Left lung (tissue), 10 donors: Measurements from ENCODE around the gene COA5. TPM values are rescaled to one million over a fixed set of nuclear protein-coding genes. Genes with fewer than 3 reads are reported as not detected.
A peak's percentile ranks its signal among the peaks of the same experiment; 100 is the strongest.

Experiments used
- ATAC-seq: fragments of 200-7000 bp; cut with Tn5 transposase; one replicate; pipeline ENCODE4 v1.9.1; 2020; ENCODE audit warnings: moderate library complexity
- DNase-seq, 4 donors: peaks; one replicate each; pipeline ENCODE4 v3.0.0-alpha.2; 2013 to 2020
- H3K27ac ChIP-seq, 2 donors: fragments of 200-600 bp; sonication (generic) in 1 of 2; one replicate each; pipeline versions ENCODE4 v1.5.0 to v1.8.0; 2020 to 2021
- H3K27me3 ChIP-seq, 2 donors: fragments of 200-600 bp; sonication (generic) in 1 of 2; one replicate each; pipeline versions ENCODE4 v1.5.0 to v1.8.0; 2020 to 2021
- H3K36me3 ChIP-seq, 2 donors: fragments of 200-600 bp; sonication (generic) in 1 of 2; one replicate each; pipeline versions ENCODE4 v1.5.0 to v1.8.0; 2020 to 2021
- H3K4me1 ChIP-seq, 2 donors: fragments of 200-600 bp; one replicate each; pipeline ENCODE4 v1.8.0; 2021
- H3K4me3 ChIP-seq, 2 donors: fragments of 200-600 bp; sonication (generic) in 1 of 2; one replicate each; pipeline versions ENCODE4 v1.5.0 to v1.8.0; 2020 to 2021; ENCODE audit warnings: mild to moderate bottlenecking in 1 of 2
- H3K9me3 ChIP-seq, 2 donors: fragments of 200-600 bp; sonication (generic) in 1 of 2; one replicate each; pipeline versions ENCODE4 v1.5.0 to v1.8.0; 2020 to 2021
- intact Hi-C, 2 donors: fragments of 100-400 bp; cut with DNase I; formaldehyde crosslinking; loops; one replicate each; pipeline versions ENCODE4 v1.11.2 to v1.14.2; 2022
- polyA plus RNA-seq, 6 donors: library from polyadenylated mRNA; unstranded; fragments of 120-200 nt; gene quantifications; one replicate each; pipeline ENCODE4 v1.2.1, GENCODE V29; 2013; ENCODE audit not compliant: insufficient read length in 6 of 6
- total RNA-seq, 2 donors: library from RNA; stranded (reverse); fragmentation: NEBNext Ultra II Directional; extraction: Animal tissue kit (Norgen Biotek cat#: 25700); gene quantifications; one replicate each; pipeline ENCODE4 v1.2.1, GENCODE V29; 2021
- TF ChIP-seq, protein P1 (sequence below), 2 donors: fragments of 200-600 bp; sonication (generic) in 1 of 2; IDR thresholded peaks; one replicate each; pipeline versions ENCODE4 v1.5.0 to v1.8.0; 2021; ENCODE audit warnings: antibody characterized with exemption in 2 of 2
- donor health status: DM: no; HTN: yes; CAD: no.
- donor health status: DM: no; HTN: no; CAD: no.

COA5 gene
- total and polyA plus RNA-seq, 8 donors: 24.3 to 80.0 (median 74.8) TPM

- TF ChIP-seq, protein P1, sequence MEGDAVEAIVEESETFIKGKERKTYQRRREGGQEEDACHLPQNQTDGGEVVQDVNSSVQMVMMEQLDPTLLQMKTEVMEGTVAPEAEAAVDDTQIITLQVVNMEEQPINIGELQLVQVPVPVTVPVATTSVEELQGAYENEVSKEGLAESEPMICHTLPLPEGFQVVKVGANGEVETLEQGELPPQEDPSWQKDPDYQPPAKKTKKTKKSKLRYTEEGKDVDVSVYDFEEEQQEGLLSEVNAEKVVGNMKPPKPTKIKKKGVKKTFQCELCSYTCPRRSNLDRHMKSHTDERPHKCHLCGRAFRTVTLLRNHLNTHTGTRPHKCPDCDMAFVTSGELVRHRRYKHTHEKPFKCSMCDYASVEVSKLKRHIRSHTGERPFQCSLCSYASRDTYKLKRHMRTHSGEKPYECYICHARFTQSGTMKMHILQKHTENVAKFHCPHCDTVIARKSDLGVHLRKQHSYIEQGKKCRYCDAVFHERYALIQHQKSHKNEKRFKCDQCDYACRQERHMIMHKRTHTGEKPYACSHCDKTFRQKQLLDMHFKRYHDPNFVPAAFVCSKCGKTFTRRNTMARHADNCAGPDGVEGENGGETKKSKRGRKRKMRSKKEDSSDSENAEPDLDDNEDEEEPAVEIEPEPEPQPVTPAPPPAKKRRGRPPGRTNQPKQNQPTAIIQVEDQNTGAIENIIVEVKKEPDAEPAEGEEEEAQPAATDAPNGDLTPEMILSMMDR (IDR thresholded peaks at IDR 0.05): no peak
- Histone ChIP-seq H3K36me3 (peaks cover 0 to 96% of the 10 kb centered on the region in 2 donors), H3K27ac (no peak overlapping the region), H3K4me3 (no peak overlapping the region), H3K9me3 (no peaks in the 10 kb centered on the region), H3K27me3 (no peaks in the 10 kb centered on the region), H3K4me1 (peaks cover 0 to 5% of the 10 kb centered on the region in 2 donors)
- ATAC-seq: no peak
- intact Hi-C loops: no loop called here
- no peak for DNase-seq
These were observed 8.8 kb upstream of the COA5 start for GRCh38 chr2:98617149-98617548.

GRCh38 chr2:98615481-98615880 is 7.2 kb upstream of the COA5 start:
- Histone ChIP-seq H3K27me3 (no peaks in the 10 kb centered on the region), H3K4me1 (peaks cover 3 to 18% of the 10 kb centered on the region in 2 donors), H3K27ac (no peak overlapping the region), H3K9me3 (no peaks in the 10 kb centered on the region), H3K4me3 (no peak overlapping the region), H3K36me3 (peaks cover 0 to 93% of the 10 kb centered on the region in 2 donors)
- intact Hi-C loops: no loop called here
- TF ChIP-seq, protein P1 (IDR thresholded peaks at IDR 0.05): no peak
- no peak for DNase-seq
- no peak for ATAC-seq

- Histone ChIP-seq H3K9me3 (no peaks in the 10 kb centered on the region), H3K36me3 (peaks cover 0 to 86% of the 10 kb centered on the region in 2 donors), H3K27me3 (no peaks in the 10 kb centered on the region), H3K4me3 (no peak overlapping the region), H3K27ac (no peak overlapping the region), H3K4me1 (peaks cover 14 to 31% of the 10 kb centered on the region in 2 donors)
- no peak for ATAC-seq
- intact Hi-C loops: no loop called here
- DNase-seq: no peak
- TF ChIP-seq, protein P1 (IDR thresholded peaks at IDR 0.05): no peak
These were observed 5.9 kb upstream of the COA5 start for GRCh38 chr2:98614024-98614739.

- ATAC-seq (peak; percentile 43), DNase-seq (peak in 3 of 4 donors; percentile 19 to 81 (median 39))
- Histone ChIP-seq H3K27me3 (no peaks in the 10 kb centered on the region), H3K36me3 (peaks cover 0 to 37% of the 10 kb centered on the region in 2 donors), H3K4me3 (peak overlapping the region; percentile 96 to 100), H3K4me1 (peaks cover 27 to 53% of the 10 kb centered on the region in 2 donors), H3K9me3 (no peaks in the 10 kb centered on the region), H3K27ac (peak overlapping the region; percentile 94 to 99)
- intact Hi-C loops: no loop called here
- TF ChIP-seq, protein P1 (IDR thresholded peaks at IDR 0.05): no peak
These were observed 771 bp upstream of the COA5 start for GRCh38 chr2:98608962-98609604.

DNA sequence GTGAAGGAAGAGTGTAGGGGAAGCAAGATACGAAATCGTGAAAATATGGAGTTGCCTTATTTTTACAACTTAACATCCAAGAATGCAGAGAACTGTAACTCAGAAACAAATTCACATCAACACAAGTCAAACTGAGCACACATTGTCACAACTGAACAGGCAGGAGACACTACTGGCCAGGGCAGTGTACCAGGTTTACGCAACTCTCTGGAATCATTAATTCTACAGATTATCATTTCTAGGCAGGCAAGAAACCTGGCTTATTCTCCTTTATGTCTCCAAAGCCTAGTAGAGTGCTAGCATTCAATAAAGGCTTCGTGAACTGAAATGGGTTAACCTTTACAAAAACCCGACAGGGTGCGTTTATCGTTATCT is 584 bp downstream of the COA5 start:
- Histone ChIP-seq H3K36me3 (peaks cover 0 to 37% of the 10 kb centered on the region in 2 donors), H3K4me3 (peak overlapping the region; percentile 96 to 100), H3K9me3 (no peaks in the 10 kb centered on the region), H3K4me1 (peaks cover 27 to 55% of the 10 kb centered on the region in 2 donors), H3K27ac (peak overlapping the region; percentile 94 to 99), H3K27me3 (no peaks in the 10 kb centered on the region)
- ATAC-seq: peak; percentile 20
- intact Hi-C loops: no loop called here
- TF ChIP-seq, protein P1 (IDR thresholded peaks at IDR 0.05): no peak
- DNase-seq: no peak
